Stromal cell of bone marrow (primary cell): ENCODE results near the gene LACTB.
"Not testable (repeated sequence)": the region's sequence is repeated elsewhere in the genome, so short reads cannot be mapped to it uniquely, and the experiment has no call there.

Experiments used
- DNase-seq: peaks from one replicate; pipeline ENCODE4 v3.0.0-alpha.2; 2012; ENCODE audit warnings: low read depth

LACTB gene

DNA sequence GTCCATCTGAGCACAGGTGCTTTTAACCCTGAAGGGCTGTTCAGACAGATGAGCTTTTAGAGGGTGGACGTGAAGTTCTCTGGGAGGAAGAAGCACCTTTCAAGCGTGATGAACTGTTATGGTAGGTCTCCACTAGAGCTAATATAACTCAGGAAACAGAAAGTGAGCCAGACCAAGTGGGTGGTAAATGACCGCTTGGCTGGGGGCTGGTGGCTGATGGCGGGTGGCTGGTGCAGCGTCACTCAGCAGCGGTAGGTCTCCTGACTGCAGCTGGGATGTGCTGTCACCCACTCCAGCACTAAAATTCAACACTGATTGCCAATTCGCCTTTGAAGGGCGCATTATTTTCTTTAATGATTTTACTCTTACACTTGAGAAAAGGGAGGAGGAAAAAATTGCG is 31.2 kb upstream of the LACTB start:
- no peak for DNase-seq

DNA sequence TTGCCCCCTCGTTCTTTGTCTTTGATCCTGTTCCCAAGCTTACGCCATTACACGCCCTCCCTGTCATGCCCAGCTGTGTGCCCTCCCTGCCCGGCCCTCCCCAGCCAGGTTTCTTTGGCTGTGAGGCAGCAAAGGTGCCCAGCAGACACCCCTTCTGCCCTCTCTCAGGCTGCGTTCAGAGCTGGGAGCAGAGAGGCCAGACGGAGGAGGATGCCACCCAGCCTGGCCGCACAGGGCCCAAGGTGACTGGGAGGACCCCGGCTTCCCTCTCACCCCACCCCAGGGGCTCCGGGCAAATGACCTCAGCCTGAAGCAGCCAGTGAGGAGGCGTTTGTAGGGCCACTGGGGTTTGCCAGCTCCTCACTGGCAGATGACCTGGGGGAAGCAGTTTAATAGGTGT is 30.8 kb upstream of the LACTB start:
- DNase-seq = no peak

DNA sequence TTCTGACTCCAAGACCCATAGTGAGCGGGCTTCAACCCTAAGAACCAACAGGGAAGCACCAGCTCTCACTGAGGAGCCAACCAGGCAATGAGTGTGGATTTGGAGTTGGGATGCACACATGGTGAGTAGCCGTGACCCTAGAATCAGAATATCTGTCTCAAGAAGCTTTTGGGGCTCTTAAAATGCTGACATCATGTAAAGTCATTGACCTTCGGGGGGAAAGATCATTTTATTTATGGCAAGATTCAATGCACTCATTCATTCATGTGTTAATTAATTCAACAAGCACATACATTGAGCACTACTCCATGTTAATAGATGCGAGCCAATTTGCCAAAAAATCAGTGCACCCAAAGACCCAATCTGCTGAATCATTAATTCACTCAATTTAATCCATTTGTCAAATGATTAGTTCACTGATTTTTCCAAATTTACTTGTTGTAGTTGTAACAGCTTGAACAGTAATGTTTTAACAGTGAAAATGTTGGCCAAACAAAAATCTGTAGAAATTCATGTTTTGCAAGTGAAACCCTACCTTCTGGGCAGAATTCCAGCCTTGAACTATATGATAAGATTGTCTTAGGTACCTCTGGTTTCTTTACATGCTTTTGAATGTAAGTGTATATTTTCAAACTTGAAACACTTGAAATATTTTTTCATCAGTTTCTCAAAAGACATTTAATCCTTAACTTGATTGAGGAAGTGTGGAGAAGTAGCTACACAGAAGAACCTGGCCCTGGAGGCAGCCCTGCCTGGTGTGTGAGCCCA is 29.8 kb upstream of the LACTB start:
- no peak for DNase-seq

DNA sequence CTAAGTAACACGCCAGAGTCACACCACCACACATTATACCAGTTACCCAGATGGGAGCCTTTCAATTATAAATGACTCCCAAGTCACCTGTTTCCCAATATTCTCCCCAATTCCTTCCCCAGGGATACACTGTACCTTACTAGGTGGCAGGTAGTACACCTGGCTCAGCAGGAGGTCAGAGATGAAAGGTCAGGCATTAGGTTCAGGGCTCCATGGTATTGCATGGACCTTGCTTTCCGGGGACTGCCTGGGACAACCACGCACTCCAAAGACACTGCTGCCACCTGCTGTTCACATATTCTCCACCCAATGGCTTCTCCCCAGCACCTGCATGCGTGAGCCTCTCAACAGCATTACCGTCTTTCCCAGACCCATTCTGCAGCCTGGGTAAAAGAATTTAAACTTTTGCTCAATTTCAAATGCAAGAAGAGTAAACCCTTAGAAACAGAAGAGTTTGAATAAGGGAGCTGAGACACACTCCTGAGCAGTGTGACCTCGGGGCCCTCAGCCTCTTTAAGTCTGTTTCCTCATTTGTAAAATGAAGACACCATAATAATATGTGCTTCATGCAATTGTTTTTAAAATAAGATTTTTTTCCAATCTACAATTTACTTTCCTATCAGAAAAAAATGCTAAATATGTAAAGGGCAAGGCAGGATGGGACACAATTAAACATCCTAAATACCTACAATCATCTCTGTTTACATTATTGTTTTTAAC is 28.0 kb upstream of the LACTB start:
- peak; percentile 43 for DNase-seq

DNA sequence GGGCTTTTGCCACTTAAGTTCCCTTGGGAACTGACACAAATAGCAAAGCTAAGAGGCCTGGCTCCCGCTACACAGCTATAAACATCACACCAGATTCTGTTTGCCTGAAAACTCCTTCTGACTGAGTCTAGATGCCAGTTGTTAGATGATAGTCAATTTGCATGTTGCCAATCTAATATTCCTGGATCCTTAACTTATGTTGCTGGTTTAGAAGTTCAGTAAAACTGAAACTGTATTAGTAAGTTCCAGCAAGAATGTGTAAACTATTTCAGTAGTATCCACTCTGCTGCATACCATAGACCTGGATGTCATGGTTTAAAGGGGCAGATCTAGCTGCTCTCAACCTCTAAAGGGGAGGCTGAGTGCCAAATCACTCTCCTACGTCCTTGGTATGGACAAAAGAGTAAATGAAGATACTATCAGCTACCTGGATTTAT is 27.1 kb upstream of the LACTB start:
- DNase-seq = no peak

DNA sequence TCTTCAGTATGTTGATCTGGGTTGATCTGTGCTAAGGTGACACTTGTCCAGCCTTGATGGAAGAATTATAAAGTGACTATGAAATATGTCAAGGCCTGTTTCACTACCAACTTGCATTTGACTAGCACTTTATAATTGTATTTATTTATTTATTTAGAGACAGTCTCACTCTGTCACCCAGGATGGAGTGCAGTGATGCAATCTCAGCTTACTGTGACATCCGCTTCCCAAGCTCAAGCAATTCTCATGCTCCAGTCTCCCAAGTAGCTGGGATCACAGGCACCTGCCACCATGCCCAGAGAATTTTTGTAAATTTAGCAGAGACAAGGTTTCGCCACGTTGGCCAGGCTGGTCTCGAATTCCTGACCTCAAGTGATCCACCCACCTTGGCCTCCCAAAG is 25.5 kb upstream of the LACTB start:
- DNase-seq = no peak

DNA sequence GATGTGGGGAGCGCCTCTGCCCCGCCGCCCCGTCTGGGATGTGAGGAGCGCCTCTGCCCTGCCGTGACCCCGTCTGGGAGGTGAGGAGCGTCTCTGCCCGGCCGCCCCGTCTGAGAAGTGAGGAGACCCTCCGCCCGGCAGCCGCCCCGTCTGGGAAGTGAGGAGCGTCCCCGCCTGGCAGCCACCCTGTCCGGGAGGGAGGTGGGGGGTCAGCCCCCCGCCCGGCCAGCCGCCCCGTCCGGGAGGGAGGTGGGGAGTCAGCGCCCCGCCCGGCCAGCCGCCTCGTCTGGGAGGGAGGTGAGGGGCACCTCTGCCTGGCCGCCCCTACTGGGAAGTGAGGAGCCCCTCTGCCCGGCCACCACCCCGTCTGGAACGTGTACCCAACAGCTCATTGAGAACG is 22.8 kb upstream of the LACTB start:
- DNase-seq = not testable (repeated sequence)

DNA sequence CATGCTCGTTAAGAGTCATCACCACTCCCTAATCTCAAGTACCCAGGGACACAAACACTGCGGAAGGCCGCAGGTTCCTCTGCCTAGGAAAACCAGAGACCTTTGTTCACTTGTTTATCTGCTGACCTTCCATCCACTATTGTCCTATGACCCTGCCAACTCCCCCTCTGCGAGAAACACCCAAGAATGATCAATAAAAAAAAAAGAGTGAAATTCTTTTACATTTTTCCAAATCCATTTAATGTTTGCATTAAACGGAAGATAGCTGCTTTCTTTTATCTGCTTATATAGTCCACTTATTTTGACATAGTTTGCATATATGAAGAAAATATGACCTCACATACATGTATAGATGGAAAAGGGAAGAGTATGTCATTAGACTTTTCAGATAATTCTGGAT is 22.1 kb upstream of the LACTB start:
- not testable (repeated sequence) for DNase-seq

DNA sequence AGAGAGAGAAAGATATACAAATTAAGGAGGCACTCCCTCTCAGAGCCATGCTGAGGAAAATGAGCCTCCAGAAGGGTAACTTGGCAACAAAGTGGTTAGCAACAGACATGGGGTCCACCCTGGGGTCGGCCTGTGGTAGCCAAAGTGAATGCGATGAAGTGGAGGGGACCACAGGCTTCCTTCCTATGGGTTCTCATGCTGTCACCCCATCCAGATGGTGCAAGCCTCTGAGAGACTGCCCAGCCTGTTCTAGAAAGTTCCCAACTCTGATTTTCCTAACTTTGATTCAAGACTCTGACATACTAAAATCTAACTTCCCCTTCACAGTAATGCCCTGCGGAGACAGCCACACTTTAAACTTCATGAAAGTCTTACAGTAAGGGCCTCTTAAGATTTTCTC is 18.2 kb upstream of the LACTB start:
- DNase-seq = no peak

DNA sequence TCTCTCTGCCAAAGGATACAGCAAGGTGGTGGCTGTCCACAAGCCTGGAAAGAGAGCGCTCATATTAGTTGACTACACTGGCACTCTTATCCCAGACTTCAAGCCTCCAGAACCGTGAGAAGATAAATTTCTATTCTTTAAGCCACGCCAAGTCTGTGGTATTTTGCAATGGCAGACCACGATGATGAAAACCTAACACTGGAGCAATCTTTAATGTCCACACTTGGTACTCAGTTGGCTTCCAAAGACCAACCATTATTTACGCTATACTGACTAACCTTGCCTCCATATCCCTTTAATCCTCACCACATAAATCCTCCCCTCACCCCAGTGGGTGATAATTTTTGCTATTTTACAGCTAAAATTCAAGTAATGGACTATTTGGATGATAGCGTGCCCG is 16.9 kb upstream of the LACTB start:
- peak; percentile 59 for DNase-seq

DNA sequence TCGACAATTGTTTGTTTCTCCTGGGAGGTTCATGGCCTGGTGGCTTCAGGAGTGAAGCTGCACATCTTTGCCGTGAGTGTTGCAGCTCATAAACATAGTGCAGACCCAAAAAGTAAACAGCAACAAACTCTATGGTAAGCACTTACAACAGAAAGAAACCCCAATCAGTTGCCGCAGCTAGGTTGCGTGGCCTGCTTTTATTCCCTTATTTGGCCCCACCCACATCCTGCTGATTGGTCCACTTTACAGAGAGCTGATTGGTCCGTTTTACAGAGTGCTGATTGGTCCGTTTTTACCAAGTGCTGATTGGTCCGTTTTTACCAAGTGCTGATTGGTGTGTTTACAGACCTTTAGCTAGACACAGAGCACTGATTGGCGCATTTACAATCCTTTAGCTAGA is 16.3 kb upstream of the LACTB start:
- DNase-seq = not testable (repeated sequence)

DNA sequence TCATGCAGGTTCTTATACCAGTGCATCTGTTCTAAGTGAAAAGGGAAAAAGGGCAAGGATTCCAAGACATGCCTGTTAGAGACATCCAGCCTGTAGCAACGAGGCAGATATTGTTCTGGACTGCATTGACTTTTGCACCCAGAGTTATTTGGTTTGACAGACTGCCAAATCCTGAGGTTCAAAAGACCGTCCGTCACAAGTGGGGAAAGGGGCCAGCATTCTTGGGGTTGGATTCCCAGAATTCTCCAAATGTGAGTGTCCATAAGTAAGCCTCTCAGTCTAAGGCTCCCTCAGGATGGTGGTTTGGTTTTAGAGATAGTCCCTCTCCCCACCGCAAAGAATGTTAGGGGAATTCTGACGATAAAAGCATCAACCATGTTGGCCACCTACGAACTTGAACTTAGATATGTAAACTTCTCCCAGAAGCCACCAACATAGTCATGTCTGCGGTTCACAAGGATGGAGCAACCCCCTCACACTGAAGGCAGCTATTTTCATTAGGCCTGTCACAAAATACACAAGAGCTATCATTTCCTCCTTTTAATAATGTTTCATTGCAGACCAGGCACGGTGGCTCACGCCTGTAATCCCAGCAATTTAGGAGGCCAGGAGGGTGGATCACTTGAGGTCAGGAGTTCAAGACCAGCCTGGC is 13.6 kb upstream of the LACTB start:
- peak; percentile 100 for DNase-seq

DNA sequence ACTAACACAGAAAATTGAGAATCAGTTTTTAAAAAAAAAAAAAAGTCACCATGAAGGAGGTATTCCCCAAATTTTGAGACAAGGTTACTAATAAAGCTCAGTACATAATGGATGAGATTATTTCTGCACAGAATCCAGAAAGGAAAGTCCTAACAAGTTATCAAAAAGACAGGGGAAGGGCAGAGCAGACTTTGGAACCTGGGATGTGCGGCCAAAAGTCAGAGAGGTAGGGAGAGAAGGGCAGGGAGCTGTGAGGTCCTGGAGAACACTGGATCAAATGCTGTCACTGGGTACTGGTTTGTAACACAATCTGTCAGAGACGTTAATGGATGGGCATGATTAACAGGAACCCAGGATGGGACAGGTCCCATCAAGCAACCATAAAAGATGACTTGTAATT is 12.2 kb upstream of the LACTB start:
- DNase-seq = no peak

DNA sequence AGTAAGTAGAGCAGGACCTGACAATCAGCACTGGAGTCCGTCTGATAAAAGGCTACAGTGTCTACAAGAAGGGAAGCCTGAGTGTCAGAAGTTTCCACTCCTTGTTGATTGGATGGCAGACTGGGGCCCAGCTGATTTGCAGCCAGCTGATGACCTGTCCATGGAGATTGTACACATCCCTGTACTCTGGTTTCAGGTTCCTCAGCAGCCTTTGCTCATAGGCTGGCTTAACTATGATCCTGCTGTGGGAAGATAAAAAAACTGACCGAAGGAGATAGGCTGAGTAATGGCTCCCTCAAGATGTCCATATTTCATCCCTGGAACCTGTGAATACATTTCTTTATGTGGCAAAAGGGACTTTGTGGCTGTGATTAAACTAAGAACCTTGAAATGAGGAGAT is 11.7 kb upstream of the LACTB start:
- no peak for DNase-seq

DNA sequence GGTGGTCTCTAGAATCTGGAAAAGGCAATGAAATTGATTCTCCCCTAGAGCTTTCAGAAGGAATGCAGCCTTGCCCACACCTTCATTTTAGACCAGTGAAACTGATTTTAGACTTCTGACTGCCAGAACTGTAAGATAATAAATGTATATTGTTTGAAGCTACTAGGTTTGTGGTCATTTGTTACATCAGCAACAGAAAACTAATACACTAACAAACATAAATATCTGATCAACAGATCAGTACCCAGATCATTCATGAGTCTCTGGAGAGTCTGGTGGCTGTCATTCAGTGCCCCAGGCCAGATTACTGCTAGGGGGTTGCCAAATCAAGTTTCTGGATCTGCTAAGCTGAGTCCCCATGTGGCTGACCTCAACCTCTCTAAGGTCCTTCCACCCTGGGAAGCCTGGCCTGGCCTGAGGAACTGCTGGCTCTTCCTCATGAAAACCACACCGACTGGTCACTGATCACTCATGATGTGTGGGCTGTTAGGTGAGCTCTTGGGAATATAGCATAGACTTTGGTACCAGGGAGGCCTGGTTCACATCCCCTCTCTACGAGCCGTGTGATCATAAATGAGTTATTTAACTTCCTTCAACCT is 11.1 kb upstream of the LACTB start:
- DNase-seq = no peak

DNA sequence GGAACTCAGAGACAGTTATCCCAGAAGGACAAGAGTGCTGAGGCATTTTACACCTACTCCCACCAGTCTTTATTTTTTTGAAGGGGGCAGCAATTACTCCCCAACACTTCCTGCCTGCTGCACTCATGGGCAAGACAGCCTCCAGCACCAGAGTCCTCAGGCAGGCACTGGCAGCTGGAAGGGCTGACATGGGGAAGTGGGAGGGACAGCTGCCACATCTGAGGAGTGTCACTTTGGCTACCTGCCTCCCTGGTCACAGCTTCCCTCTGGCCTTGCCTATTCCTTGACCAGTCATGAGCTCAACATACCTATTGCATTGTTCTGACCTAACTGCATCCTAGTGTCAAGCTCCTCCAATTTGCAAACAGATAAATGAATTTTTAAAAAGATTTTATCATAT is 10.2 kb upstream of the LACTB start:
- no peak for DNase-seq

DNA sequence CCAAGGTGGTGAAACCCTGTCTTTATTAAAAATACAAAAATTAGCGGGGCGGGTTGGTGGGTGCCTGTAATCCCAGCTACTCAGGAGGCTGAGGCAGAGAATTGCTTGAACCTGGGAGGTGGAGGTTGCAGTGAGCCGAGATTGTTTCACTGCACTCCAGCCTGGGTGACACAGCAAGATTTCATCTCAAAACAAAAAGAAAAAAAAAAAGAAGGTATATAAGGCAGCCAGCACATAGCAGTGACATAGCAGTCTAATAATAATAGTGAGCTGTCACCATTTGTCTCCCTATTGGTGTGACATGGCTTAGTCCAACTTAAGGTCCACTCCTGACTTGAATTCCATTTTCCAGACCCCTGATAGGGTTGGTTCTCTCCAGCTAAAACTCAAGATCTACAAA is 8.8 kb upstream of the LACTB start:
- DNase-seq = no peak

DNA sequence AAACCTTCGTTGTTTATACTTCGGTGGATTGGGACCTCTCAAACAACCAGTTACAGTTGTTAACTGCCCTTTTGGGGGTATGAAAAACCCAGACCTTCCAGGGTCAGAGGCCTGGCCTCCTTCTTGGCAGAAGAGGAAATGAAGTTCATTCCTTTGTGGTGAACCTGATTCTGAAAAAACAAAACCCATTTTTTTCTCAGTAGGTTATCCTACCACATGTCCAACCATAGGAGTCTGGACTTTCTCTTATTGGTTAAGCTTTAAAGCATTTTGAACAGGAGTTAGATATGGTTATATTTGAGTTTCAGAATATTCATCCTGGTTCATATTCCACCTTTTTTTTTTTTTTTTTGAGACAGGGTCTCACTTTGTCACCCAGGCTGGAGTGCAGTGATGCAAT is 7.2 kb upstream of the LACTB start:
- DNase-seq = no peak

DNA sequence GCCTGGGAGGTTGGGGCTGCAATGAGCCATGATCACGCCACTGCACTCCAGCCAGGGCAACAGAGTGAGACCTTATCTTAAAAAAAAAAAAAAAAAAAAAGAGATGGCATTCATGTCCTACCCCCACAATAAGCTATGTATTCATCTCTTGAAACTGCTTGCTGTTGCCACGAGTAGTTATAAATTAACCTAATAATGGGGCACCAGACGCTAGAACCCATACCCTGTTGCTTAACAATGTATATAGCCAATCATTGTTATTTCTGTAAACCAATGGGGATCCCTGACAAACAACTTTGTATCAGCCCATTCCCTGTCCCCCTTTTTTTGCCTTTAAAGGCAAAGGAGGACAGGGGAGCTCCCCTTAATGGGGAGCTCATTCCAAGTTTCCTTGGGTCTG is 2.8 kb upstream of the LACTB start:
- no peak for DNase-seq

DNA sequence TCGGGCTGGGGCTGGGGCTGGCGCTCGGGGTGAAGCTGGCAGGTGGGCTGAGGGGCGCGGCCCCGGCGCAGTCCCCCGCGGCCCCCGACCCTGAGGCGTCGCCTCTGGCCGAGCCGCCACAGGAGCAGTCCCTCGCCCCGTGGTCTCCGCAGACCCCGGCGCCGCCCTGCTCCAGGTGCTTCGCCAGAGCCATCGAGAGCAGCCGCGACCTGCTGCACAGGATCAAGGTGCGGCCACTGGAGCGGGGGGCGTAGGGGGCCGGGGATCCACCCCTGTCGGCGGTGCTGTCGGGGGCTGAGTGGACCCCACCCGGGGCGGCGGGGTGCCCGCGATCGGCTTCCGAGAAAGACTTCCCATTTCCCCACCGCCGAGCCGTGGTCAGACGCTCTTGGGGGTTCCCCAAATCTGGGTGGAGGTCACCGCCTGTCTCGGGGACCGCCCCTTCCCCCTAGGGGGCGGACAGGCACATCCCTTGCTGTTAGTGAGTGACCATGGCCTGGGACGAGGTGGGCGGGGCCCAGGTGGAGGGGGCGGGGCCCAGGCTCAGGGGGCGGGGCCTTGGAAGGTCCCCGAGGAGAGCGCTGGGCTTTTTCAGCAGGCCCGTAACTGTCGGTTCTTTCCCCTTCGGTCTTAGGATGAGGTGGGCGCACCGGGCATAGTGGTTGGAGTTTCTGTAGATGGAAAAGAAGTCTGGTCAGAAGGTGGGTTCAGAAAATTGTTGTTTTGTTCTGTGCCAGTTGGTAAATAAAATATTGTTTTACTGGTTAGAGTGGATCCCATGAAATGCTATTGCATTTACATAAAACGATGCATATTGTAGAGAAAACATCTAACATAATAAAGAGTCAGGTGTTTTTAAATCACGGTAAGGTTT is 578 bp downstream of the LACTB start:
- DNase-seq = no peak

DNA sequence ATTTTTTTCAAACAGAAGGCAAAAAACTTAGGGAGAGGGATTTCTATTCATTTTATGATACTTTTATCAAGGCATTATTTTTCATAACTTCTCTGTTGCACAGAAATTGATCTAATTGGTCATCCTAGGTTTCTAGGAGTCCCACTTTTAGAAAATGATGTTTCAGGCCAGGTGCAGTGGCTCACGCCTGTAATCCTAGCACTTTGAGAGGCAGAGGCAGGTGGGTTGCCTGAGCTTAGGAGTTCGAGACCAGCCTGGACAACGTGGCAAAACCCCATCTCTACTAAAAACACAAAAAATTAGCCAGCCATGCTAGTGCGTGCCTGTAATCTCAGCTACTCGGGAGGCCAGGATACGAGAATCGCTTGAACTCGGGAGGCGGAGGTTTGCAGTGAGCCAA is 2.8 kb downstream of the LACTB start:
- DNase-seq = no peak

DNA sequence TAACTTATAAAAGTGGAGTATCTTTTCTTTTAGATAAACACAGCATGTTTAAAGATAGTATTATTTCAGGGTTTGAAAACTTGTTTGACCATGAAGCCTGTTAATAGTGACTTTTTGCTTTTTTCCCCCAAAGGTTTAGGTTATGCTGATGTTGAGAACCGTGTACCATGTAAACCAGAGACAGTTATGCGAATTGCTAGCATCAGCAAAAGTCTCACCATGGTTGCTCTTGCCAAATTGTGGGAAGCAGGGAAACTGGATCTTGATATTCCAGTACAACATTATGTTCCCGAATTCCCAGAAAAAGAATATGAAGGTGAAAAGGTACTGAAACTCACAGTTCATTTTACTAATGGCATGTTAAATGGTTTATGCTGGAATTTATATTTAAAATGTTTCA is 5.1 kb downstream of the LACTB start:
- DNase-seq = no peak
